T follicular helper cell (primary cell): ENCODE measurements around the gene ATRNL1.
"Not testable (repeated sequence)": the region's sequence is repeated elsewhere in the genome, so short reads cannot be mapped to it uniquely, and the experiment has no call there.

Source experiments
- DNase-seq: peaks from one replicate; pipeline ENCODE4 v3.0.0-alpha.2; 2020; ENCODE audit warnings: low read depth

Gene ATRNL1

DNA sequence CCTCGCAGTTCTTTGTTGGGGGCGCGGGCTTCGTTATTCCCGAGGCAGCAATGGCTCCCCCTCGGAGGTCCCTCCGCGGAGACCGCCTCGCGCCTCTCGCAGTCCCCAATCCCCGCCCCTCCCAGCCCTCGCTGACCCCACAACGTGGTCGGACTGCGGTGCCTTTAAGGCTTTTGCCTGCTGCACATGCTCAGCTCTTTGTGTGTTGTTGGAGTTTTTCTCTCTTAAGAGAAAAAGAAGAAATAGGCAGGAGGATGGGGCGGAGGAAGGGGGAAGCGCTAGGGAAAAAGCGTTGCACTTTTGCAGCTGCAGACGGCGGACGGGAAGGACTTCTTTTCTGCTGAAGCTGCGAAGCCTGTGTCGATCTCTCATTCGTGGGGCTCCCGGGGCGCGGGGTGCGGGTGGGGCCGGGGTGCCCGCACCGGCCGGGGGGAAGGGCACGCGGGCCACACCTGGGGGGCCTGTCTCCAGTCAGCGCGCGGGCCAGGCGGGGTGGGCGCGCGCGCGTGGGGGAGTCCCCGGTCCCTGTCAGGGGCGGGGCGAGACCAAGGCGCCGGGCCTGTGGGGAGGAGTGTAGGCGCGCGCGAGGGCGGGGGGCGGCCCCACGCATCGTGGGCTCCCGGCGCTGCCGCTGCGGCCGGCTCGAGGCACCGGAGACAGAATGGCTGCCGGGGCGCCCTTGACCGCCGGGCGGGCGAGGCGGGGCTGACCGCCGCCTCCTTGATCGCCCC, 445 bp upstream of the ATRNL1 start:
- DNase-seq = peak; percentile 0

GRCh38 chr10:115093776-115094408, 727 bp downstream of the ATRNL1 start:
- DNase-seq = no peak

DNA sequence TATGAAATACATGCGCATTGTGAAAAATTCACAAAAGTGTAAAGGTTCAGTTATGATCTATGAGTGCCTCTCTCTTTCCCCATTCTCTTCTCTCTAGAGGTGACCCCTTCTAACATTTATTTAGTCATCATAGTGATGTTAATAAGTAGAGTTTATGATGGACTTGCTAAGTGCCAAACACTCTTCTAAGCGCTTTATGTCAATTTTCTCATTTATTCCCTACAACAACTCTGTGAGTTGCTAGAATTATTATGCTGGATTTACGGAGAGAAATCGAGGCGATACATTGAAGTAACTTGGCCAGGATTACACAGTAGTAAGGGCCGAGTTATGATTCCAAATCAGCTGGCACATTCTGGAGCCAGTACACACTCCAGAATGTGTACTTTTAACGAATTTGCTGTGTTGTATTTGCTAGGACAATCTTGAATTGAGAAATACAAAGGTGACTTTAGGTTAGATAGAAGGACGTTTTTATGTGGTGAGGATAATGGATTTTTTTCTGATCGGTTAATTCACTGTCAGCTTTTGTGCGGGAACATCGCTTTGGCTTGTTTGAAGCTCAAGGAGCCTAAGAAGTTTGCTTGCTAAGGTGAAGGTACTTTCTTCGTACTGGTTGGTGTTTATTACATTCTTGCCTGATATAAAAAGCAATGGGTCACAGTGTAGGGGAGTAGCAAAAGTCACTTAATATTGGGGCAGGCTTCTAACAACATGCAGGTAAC, 1.4 kb downstream of the ATRNL1 start:
- no peak for DNase-seq

DNA sequence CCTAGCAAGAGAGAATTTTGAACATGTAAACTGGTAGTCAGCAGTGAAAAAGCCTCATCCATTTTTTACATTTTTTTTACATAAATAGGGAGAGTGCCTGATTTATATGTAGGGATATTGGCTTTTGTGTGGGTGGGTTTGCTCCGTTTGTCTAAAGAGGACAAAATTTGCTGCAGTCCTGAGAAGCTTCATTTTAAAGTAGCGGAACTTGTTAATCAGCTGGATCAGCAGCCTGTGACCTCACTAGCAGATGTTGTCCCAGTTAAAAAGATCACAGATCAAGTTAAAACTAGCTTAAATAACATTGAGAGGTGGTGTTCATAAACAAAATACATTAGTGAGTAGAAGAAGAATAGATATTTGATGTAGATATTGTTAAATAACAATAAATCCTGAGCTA, 2.6 kb downstream of the ATRNL1 start:
- no peak for DNase-seq

DNA sequence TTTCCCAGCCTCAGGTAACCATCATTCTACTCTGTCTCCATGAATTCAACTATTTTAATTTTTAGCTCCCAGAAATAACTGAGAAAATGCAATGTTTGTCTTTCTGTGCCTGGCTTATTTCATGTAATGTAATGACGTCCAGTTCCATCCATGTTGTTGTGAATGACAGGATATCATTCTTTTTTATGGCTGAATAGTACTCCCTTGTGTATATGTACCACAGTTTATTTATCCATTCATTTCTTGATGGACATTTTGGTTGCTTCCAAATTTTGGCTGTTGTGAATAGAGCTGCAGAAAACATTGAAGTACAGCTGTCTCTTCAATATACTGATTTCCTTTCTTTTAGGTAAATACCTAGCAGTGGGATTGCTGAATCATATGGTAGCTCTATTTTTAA, 10.5 kb downstream of the ATRNL1 start:
- DNase-seq = no peak

DNA sequence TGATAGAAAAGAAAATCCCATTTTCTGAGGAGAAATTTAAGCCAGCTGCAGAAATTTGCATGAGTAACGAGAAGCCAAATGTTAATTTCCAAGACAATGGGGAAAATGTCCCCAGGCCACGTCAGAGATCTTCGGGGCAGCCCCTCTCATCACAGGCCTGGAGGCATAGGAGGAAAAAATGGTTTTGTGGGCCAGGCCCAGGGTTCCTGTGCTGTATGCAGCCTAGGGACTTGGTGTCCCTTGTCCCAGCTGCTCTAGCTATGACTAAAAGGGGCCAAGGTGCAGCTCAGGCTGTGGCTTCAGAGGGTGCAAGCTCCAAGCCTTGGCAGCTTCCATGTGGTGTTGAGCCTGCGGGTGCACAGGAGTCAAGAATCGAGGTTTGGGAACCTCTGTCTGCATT, 12.2 kb downstream of the ATRNL1 start:
- DNase-seq = not testable (repeated sequence)

- no peak for DNase-seq
Measured at GRCh38 chr10:115107830-115108229, 14.7 kb downstream of the ATRNL1 start.

GRCh38 chr10:115117301-115117700, 24.1 kb downstream of the ATRNL1 start:
- DNase-seq = no peak

DNA sequence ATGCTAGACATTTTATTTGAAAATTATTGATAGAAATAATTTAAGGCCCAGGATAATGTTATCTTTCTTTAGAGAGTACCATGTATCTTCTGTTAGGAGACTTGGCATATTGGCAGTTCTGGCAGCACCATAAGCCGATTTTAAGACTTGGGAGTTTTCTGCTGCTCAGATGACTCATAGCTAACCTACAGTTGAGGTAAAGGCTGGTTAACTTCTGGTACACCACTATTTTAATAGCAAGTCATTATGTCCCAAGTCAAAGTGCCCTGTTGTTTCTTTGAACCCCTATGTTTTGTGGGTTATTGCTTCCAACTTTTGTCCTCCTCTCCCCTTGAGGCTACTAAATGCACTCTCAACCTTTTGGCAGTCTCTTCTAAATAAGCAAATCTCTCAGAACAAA, 25.2 kb downstream of the ATRNL1 start:
- DNase-seq = no peak

- no peak for DNase-seq
Measured at GRCh38 chr10:115125505-115125904, 32.3 kb downstream of the ATRNL1 start.

DNA sequence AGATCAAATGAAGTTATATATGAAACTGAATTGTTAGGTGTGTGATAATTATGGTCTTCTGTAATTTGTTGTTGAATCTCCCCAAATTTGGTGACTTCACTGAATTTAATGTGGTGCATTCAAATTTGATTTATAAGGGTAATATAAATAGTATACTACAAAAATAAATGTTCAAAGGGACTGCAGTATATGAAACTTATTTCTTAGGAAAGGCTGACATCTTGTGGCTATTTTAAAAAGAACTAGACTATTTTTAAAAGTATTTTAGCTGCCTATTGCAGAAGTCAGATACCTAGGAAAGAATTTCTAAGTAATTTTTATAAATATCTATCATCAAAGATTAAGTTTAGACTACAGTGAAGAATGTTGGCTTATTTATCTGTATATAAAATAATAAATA, 36.6 kb downstream of the ATRNL1 start:
- no peak for DNase-seq

DNA sequence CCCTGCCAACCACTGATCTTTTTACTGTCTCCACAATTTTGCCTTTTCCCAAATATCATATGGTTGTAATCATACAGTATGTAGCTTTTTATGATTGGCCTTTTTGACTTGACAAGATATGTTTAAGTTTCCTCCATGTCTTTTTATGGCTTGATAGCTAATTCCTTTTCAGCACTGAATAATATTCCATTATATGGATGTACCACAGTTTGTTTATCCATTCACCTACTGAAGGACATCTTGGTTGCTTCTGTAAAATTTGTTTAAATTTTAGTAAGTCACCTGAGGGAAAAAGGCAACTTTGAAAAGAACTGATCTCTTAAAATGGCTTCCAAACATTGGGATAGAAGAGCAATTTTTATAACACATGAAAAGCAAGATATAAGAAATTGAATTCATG, 43.5 kb downstream of the ATRNL1 start:
- DNase-seq = no peak

- no peak for DNase-seq
Measured at GRCh38 chr10:115141254-115141653, 48.1 kb downstream of the ATRNL1 start.

DNA sequence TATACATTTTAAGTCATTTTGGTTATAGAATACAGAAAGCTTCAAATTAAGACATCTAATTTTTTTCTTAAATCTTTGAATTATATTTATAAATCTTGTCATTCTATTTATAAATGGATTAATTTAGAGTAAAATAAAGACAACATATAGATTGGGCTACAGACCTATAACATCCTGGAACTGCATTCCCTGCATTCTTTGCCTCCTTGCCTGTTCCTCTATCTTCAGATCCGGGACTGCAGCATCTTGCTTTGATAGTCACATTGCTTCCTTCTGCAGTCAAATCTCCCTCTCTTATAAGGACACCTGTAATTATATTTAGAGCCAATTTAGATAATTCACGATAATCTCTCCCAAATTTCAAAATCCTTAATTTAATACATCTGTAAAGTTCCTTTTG, 64.2 kb downstream of the ATRNL1 start:
- no peak for DNase-seq

DNA sequence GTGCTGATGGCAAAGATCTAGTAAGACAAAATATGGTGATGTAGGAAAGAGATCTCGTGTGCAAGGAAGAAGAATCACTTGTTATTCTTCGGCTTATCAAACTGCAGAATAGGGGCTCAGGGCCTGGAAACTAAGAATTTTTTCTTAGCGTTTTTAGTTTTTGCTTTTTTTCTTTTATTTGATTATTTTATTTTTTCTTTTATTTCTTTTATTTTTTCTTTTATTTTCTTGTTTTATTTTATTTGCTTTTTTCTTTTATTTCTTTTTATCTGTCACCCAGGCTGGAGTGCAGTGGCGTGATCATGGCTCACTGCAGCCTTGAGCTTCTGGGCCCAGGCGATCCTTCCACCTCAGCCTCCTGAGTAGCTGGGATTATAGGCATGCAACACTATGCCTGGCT, 70.0 kb downstream of the ATRNL1 start:
- no peak for DNase-seq

GRCh38 chr10:115164220-115164619, 71.1 kb downstream of the ATRNL1 start:
- DNase-seq = no peak

DNA sequence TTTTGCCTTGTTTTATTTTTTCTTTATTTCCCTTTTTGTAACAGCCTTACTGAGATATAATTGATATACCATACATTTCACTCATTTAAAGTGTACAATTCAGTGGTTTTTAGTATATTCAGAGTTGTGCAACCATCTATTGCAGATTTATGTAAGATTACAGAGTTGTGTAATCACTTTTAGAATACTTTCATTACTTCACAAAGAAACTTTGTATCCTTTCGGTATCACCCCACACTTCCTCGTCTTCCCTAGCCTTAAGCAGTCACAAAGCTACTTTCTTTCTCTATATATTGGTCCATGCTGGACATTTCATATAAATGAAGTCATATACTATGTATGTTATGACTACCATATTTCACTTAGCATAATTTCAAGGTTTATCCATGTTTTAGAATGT, 74.6 kb downstream of the ATRNL1 start:
- DNase-seq = no peak

DNA sequence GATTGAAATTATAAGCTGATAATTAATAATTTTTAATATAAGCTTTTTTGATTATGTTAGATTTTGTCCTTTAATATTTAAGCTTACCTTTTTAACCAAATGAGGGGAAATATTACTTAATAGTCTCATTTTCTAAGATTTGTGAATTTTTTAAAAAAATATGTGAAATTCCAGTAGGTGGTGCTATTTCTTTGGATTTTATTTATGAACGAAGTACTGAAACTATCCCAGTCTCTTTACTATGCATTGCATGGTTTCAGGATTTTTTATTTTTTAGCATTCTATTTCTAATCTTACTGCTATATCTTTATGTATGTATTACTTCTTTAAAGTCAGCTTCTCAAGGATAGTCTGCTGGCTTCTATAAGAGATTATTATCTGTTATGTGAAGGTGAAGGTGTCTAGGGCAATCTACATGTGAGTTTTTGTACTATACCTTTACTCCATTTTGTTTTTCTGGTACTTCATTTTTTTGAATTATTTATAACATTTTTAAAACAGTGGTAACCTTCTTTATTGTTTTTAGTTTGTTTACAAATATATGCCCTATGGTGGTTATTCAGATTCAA, 78.3 kb downstream of the ATRNL1 start:
- DNase-seq = no peak

DNA sequence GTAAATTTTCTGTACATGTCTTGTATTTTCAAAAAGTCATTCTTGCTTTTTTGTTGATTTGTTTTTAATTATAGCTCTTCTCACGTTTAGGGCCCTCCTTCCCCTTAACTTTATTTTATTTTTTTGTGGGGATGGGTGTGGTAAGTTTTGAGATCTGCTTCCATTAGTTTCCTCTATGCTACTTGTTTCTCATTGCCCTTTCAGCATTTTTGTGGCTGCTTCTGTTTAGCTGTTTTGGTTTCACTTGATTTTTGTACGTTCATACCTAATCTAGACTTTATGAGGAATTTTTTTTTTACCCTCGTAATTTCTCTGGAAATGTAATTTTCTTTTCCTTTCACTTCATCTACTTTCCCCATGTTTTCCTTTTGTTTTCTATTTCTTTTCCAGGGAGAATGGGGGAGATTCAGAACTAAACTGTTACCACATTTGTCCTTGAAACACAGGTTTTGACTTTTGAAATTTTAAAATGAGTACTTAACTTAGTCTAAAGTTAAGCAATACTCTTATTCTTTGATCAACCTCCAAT, 80.8 kb downstream of the ATRNL1 start:
- no peak for DNase-seq

DNA sequence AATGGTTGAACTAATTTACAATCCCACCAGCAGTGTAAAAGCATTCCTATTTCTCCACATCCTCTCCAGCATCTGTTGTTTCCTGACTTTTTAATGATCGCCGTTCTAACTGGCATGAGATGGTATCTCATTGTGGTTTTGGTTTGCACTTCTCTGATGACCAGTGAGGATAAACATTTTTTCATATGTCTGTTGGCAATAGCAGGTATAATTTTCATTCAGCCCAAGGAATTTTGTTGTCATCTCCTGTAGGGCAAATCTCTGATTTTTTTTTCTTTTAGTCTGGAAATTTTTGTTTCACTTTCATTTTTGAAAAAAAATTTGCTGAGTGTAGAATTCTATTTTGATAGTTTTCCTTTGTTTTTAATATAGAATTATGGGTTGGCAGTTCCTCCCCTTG, 114.1 kb downstream of the ATRNL1 start:
- not testable (repeated sequence) for DNase-seq

- DNase-seq = no peak
Measured at GRCh38 chr10:115209133-115209532, 116.0 kb downstream of the ATRNL1 start.

DNA sequence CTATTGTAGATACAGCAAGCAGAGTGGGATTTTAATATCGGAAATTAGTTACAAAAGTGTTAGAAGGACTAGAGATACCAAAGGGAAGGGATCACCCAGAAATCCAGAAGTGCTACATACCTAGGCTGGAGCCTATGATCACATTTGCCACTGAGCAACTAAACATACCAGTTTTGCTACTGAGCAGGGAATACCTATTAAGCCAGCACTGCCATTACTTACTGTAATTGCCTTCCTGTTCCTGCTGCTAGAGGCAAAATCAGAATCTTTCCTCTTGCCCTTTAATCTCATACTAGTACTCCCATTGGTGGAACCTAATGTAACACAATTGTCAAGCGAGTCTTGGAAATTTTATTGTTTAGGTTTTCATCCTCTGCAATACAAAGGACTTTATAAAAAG, 121.7 kb downstream of the ATRNL1 start:
- DNase-seq = no peak

- no peak for DNase-seq
Measured at GRCh38 chr10:115219203-115219602, 126.0 kb downstream of the ATRNL1 start.
